ENCODE data around the gene PLEKHA7.

- no peak for TF ChIP-seq ELK1 (IDR thresholded peaks at IDR 0.05; ENCODE audit: borderline replicate concordance, low read depth, low read length)
- no peak for TF ChIP-seq POLR2A (IDR thresholded peaks at IDR 0.05; ENCODE audit: low read depth, low read length)
- no peak for TF ChIP-seq MAFK (IDR thresholded peaks at IDR 0.05; ENCODE audit: low read depth, low read length)
- TF ChIP-seq, protein P1, sequence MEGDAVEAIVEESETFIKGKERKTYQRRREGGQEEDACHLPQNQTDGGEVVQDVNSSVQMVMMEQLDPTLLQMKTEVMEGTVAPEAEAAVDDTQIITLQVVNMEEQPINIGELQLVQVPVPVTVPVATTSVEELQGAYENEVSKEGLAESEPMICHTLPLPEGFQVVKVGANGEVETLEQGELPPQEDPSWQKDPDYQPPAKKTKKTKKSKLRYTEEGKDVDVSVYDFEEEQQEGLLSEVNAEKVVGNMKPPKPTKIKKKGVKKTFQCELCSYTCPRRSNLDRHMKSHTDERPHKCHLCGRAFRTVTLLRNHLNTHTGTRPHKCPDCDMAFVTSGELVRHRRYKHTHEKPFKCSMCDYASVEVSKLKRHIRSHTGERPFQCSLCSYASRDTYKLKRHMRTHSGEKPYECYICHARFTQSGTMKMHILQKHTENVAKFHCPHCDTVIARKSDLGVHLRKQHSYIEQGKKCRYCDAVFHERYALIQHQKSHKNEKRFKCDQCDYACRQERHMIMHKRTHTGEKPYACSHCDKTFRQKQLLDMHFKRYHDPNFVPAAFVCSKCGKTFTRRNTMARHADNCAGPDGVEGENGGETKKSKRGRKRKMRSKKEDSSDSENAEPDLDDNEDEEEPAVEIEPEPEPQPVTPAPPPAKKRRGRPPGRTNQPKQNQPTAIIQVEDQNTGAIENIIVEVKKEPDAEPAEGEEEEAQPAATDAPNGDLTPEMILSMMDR (conservative IDR thresholded peaks at IDR 0.05; ENCODE audit: low read depth, low read length) = no peak
- no peak for TF ChIP-seq MXI1 (IDR thresholded peaks at IDR 0.05; ENCODE audit: borderline replicate concordance, low read depth, low read length)
- TF ChIP-seq RAD21 (IDR thresholded peaks at IDR 0.05; ENCODE audit: low read length) = no peak
- no peak for TF ChIP-seq RCOR1 (IDR thresholded peaks at IDR 0.05; ENCODE audit: insufficient replicate concordance, low read length)
- no peak for TF ChIP-seq SMC3 (IDR thresholded peaks at IDR 0.05; ENCODE audit: low read depth, low read length)
- no peak for TF ChIP-seq CHD1 (IDR thresholded peaks at IDR 0.05; ENCODE audit: low read depth, low read length)
- TF ChIP-seq CEBPB (IDR thresholded peaks at IDR 0.05; ENCODE audit: low read depth, low read length) = no peak
These were observed 230.1 kb downstream of the PLEKHA7 start for GRCh38 chr11:16784097-16784496.
